Endothelial cell of umbilical vein (primary cell): Measurements from ENCODE around the gene XCL2. TPM values are rescaled to one million over a fixed set of nuclear protein-coding genes. Genes with fewer than 3 reads are reported as not detected.

ENCODE experiments used
- BruUV-seq: library from RNA; stranded (reverse); fragments of 400-500 nt; replicated peaks from 2 replicates; lab custom pipeline; 2021; lab: Mats Ljungman, UMichigan
- CTCF ChIA-PET: fragments of 300-600, 350-600 bp; sonication (Branson Sonifier 250); formaldehyde crosslinking; loops from one replicate; lab custom pipeline; 2021; ENCODE audit warnings: antibody characterized with exemption, inconsistent platforms; lab: Charles Lee
- POLR2A ChIA-PET: fragments of 300-600, 350-600 bp; sonication (Branson Sonifier 250); formaldehyde crosslinking; loops from one replicate; lab custom pipeline; 2021; ENCODE audit warnings: antibody characterized with exemption, inconsistent platforms; lab: Charles Lee
- DNase-seq: peaks from one replicate; pipeline ENCODE4 v3.0.0-alpha.2; 2011; ENCODE audit warnings: low read depth, low spot score
- FAIRE-seq: peaks from 2 replicates; lab custom pipeline; 2011; peaks lifted over from hg19 to GRCh38; lab: Jason Lieb, UNC
- H2AFZ ChIP-seq: 2 replicates; pipeline ENCODE4 v1.6.0; 2012; ENCODE audit warnings: low read depth, low read length, control low read depth, inconsistent platforms
- H3K27ac ChIP-seq: 2 replicates; pipeline ENCODE4 v1.5.1; 2011; ENCODE audit warnings: low read depth, mild to moderate bottlenecking, control low read depth, low read length, moderate library complexity; ENCODE audit not compliant: insufficient read depth
- H3K27me3 ChIP-seq, 2 experiments: 2 replicates each; pipeline versions ENCODE4 v1.6.0 to v1.6.1; 2011; ENCODE audit warnings: low read length in 2 of 2, mixed read lengths in 1 of 2; ENCODE audit not compliant: control insufficient read depth in 2 of 2, insufficient read depth in 2 of 2
- H3K36me3 ChIP-seq, 2 experiments: 2 replicates in 1 of 2; 3 replicates in 1 of 2; pipeline ENCODE4 v1.5.1; 2011; ENCODE audit warnings: low read length in 2 of 2, mild to moderate bottlenecking in 1 of 2, moderate library complexity in 1 of 2; ENCODE audit not compliant: control insufficient read depth in 2 of 2, insufficient read depth in 2 of 2; ENCODE audit errors: extremely low read depth in 1 of 2
- H3K4me1 ChIP-seq: 3 replicates; pipeline ENCODE4 v1.5.1; 2011; ENCODE audit warnings: mild to moderate bottlenecking, low read length; ENCODE audit not compliant: control insufficient read depth, insufficient read depth; ENCODE audit errors: extremely low read depth
- H3K4me2 ChIP-seq: 2 replicates; pipeline ENCODE4 v1.6.1; 2011; ENCODE audit warnings: low read length, control low read depth, mixed read lengths; ENCODE audit not compliant: insufficient read depth
- H3K4me3 ChIP-seq, 3 experiments: fragments of 200-600 bp in 1 of 3; sonication (generic), shearing (Covaris generic) in 1 of 3; replicated peaks in 1 of 3; 2 replicates each; pipeline ENCODE4 v1.5.1; 2011 to 2016; ENCODE audit warnings: control low read depth in 3 of 3, low read length in 3 of 3, mild to moderate bottlenecking in 2 of 3, inconsistent platforms in 1 of 3, low read depth in 1 of 3, moderate library complexity in 1 of 3; ENCODE audit not compliant: insufficient read depth in 1 of 3
- H3K79me2 ChIP-seq: 2 replicates; pipeline ENCODE4 v1.6.0; 2012; ENCODE audit warnings: low read length, inconsistent platforms; ENCODE audit not compliant: control insufficient read depth, insufficient read depth
- H3K9ac ChIP-seq: replicated peaks from 2 replicates; pipeline ENCODE3; 2011; ENCODE audit warnings: low read length, control low read depth; ENCODE audit not compliant: insufficient read depth; ENCODE audit errors: extremely low read depth
- H3K9me1 ChIP-seq: replicated peaks from 3 replicates; pipeline ENCODE4 v1.6.0; 2011; ENCODE audit warnings: mild to moderate bottlenecking, low read length; ENCODE audit not compliant: control insufficient read depth, insufficient read depth; ENCODE audit errors: extremely low read depth
- H3K9me3 ChIP-seq: replicated peaks from 2 replicates; pipeline ENCODE4 v1.5.1; 2012; ENCODE audit warnings: low read length, inconsistent platforms; ENCODE audit not compliant: control insufficient read depth, insufficient read depth
- H4K20me1 ChIP-seq: replicated peaks from 2 replicates; pipeline ENCODE3; 2011; ENCODE audit warnings: mild to moderate bottlenecking, low read length; ENCODE audit not compliant: control insufficient read depth, insufficient read depth; ENCODE audit errors: extremely low read depth
- CTCF ChIP-seq, 2 donors: IDR thresholded peaks; 1 replicate in 1 of 2; 2 replicates in 1 of 2; pipeline ENCODE4 v1.5.1; 2011; ENCODE audit warnings: low read length in 2 of 2, mild to moderate bottlenecking in 2 of 2, moderate library complexity in 2 of 2, control low read depth in 1 of 2, inconsistent platforms in 1 of 2, low read depth in 1 of 2; ENCODE audit not compliant: insufficient read depth in 1 of 2; ENCODE audit errors: extremely low read depth in 1 of 2
- EZH2 ChIP-seq: IDR thresholded peaks from 2 replicates; pipeline ENCODE4 v1.6.1; 2012; ENCODE audit warnings: borderline replicate concordance, low read depth, mild to moderate bottlenecking, moderate library complexity, low read length, inconsistent platforms; ENCODE audit not compliant: severe bottlenecking
- FOS ChIP-seq: IDR thresholded peaks from 2 replicates; pipeline ENCODE4 v1.6.1; 2011; ENCODE audit warnings: mild to moderate bottlenecking, low read length, moderate library complexity, borderline replicate concordance; ENCODE audit not compliant: insufficient read depth
- GATA2 ChIP-seq: IDR thresholded peaks from 2 replicates; pipeline ENCODE4 v1.7.0; 2011; ENCODE audit warnings: low read depth, mild to moderate bottlenecking, moderate library complexity, mixed read lengths, low read length; ENCODE audit not compliant: insufficient read length, insufficient read depth
- JUN ChIP-seq: IDR thresholded peaks from 2 replicates; pipeline ENCODE4 v1.6.1; 2011; ENCODE audit warnings: borderline replicate concordance, low read depth; ENCODE audit not compliant: insufficient read length, insufficient read depth
- MAX ChIP-seq: IDR thresholded peaks from 2 replicates; pipeline ENCODE4 v1.6.1; 2011; ENCODE audit not compliant: insufficient read depth, insufficient read length
- MYC ChIP-seq: IDR thresholded peaks from one replicate; pipeline ENCODE4 v1.6.1; 2011; ENCODE audit warnings: mild to moderate bottlenecking, low read depth, low read length
- POLR2A ChIP-seq: IDR thresholded peaks from 2 replicates; pipeline ENCODE4 v1.6.1; 2012; ENCODE audit warnings: low read depth, mild to moderate bottlenecking, control low read depth, low read length
- POLR2AphosphoS5 ChIP-seq: IDR thresholded peaks from 2 replicates; pipeline ENCODE4 v1.6.1; 2012; ENCODE audit warnings: low read depth, mild to moderate bottlenecking, control low read depth, low read length, moderate library complexity; ENCODE audit not compliant: insufficient read depth
- dilution Hi-C: fragments of 300-500 bp; cut with MboI; formaldehyde crosslinking; loops from one replicate; pipeline ENCODE4 v1.15.0; 2019; ENCODE audit warnings: low sequenced_read_pairs; ENCODE audit not compliant: extremely low pct_ligation_motif_present
- intact Hi-C: fragments of 100-400 bp; cut with micrococcal nuclease; formaldehyde crosslinking; loops from one replicate; pipeline ENCODE4 v1.10.0; 2022
- polyA plus RNA-seq, 4 experiments: library from polyadenylated mRNA; depleted of rRNA in 3 of 4; stranded (reverse) in 3 of 4; unstranded in 1 of 4; fragments of >200 nt; gene quantifications; 2 replicates each; pipeline versions ENCODE4 v1.2.1 to v1.2.3, GENCODE V29; 2011 to 2012; ENCODE audit warnings: missing spikeins in 1 of 4
- total RNA-seq: library from RNA; stranded (reverse); gene quantifications from 2 replicates; pipeline ENCODE4 v1.2.3, GENCODE V29; 2021

XCL2 gene
- total and polyA plus RNA-seq, 2 donors (not counting 3 experiments of a cell fraction or from before 2014, with no cell fraction given) = not detected

DNA sequence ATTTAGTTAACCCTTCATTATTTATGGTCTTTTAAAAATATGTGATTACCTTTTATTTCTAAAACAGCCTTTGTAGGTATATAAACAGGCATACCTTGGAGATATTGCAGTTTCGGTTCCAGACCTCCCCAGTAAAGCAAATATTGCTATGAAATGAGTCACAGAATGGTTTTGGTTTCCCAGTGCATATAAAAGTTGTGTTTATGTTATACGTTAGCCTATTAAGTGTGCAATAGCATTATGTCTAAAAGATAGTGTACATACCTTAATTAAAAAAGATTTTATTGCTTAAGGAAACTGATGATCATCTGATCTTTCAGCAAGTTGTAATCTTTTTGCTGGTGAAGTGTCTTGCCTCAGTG is 44.1 kb downstream of the XCL2 start:
- ChIA-PET CTCF (no interaction called here), POLR2A (no interaction called here)
- DNase-seq (no peak), FAIRE-seq (no peak)
- H3K27ac ChIP-seq = no peak overlapping the region
- dilution Hi-C loops = no loop called here
- H3K9me1 ChIP-seq = no peaks in the 10 kb centered on the region
- no peak for TF ChIP-seq FOS
- TF ChIP-seq POLR2AphosphoS5 = no peak
- TF ChIP-seq MYC = no peak
- TF ChIP-seq POLR2A = no peak
- TF ChIP-seq EZH2 = no peak
- no peak for TF ChIP-seq JUN
- no peak overlapping the region for H3K9ac ChIP-seq
- H4K20me1 ChIP-seq = peaks cover 2% of the 10 kb centered on the region
- no peak overlapping the region for H3K4me3 ChIP-seq
- no TSS peak for BruUV-seq
- H3K9me3 ChIP-seq = no peaks in the 10 kb centered on the region
- no peaks in the 10 kb centered on the region for H3K4me1 ChIP-seq
- H3K4me2 ChIP-seq = no peak overlapping the region
- H3K79me2 ChIP-seq = no peaks in the 10 kb centered on the region
- intact Hi-C loops = no loop called here
- H3K27me3 ChIP-seq = no peaks in the 10 kb centered on the region
- no peaks in the 10 kb centered on the region for H3K36me3 ChIP-seq
- no peak overlapping the region for H2AFZ ChIP-seq

- H3K4me2 ChIP-seq = no peak overlapping the region
- no peak for TF ChIP-seq POLR2AphosphoS5
- TF ChIP-seq MAX = no peak
- no peak for TF ChIP-seq FOS
- TF ChIP-seq MYC = no peak
- no peak for TF ChIP-seq GATA2
- no peak for TF ChIP-seq POLR2A
- no peak for TF ChIP-seq EZH2
- no peak for TF ChIP-seq CTCF (IDR thresholded peaks at IDR 0.05; ENCODE audit: extremely low read depth in 1 of 2, insufficient read depth in 1 of 2, low read depth in 1 of 2, low read length in 2 of 2)
- TF ChIP-seq JUN = no peak
- no peak overlapping the region for H3K9ac ChIP-seq
- H3K27ac ChIP-seq = no peak overlapping the region
- no peaks in the 10 kb centered on the region for H3K9me1 ChIP-seq
- H3K36me3 ChIP-seq = no peaks in the 10 kb centered on the region
- no peak for FAIRE-seq
- no peak overlapping the region for H3K4me3 ChIP-seq
- no TSS peak for BruUV-seq
- POLR2A ChIA-PET = no interaction called here
- DNase-seq = no peak
- dilution Hi-C loops = no loop called here
- H3K79me2 ChIP-seq = no peaks in the 10 kb centered on the region
- H4K20me1 ChIP-seq = peaks cover 2% of the 10 kb centered on the region
- H3K27me3 ChIP-seq = no peaks in the 10 kb centered on the region
- CTCF ChIA-PET = interaction anchor here (1.3 kb wide), 1 partner anchor 17 kb away, joined by 3 read pairs; no protein-coding TSS in a partner anchor
- no peak overlapping the region for H2AFZ ChIP-seq
- no peaks in the 10 kb centered on the region for H3K9me3 ChIP-seq
- intact Hi-C loops = no loop called here
- H3K4me1 ChIP-seq = no peaks in the 10 kb centered on the region
Observed at GRCh38 chr1:168498956-168499687, 44.7 kb downstream of the XCL2 start.
